IMR-90 (cell line): ENCODE measurements around the gene TRIO. TPM values are rescaled to one million over a fixed set of nuclear protein-coding genes. Genes with fewer than 3 reads are reported as not detected.

Source experiments
- ATAC-seq: fragments of 200-7000 bp; cut with Tn5 transposase; 2 replicates; pipeline ENCODE4 v1.9.1; 2020; ENCODE audit warnings: low read depth, mild to moderate bottlenecking, moderate library complexity
- BruUV-seq: library from RNA; stranded (reverse); fragments of 400-500 nt; replicated peaks from 2 replicates; lab custom pipeline; 2021; lab: Mats Ljungman, UMichigan
- CTCF ChIA-PET: fragments of 300-600 bp; formaldehyde crosslinking; extraction: SDS; loops from one replicate; lab custom pipeline; 2021; ENCODE audit warnings: antibody characterized with exemption; lab: Yijun Ruan, JAX
- POLR2A ChIA-PET: fragments of 300-600 bp; sonication (Branson Sonifier 250); formaldehyde crosslinking; loops from one replicate; lab custom pipeline; 2022; ENCODE audit warnings: antibody characterized with exemption; ENCODE audit not compliant: unreplicated experiment; lab: Charles Lee
- DNase-seq: peaks from one replicate; pipeline ENCODE4 v3.0.0; 2013
- H2AFZ ChIP-seq: replicated peaks from 2 replicates; pipeline ENCODE3; 2013; ENCODE audit warnings: low read length, mild to moderate bottlenecking; ENCODE audit not compliant: poor library complexity
- H2AK5ac ChIP-seq: 2 replicates; pipeline ENCODE4 v1.6.1; 2013; ENCODE audit warnings: low read depth, low read length, inconsistent platforms
- H2AK9ac ChIP-seq: replicated peaks from 2 replicates; pipeline ENCODE3; 2013; ENCODE audit warnings: mild to moderate bottlenecking, low read depth, low read length, moderate library complexity; ENCODE audit not compliant: poor library complexity
- H2BK120ac ChIP-seq: 2 replicates; pipeline ENCODE4 v1.6.1; 2013; ENCODE audit warnings: low read depth, low read length, inconsistent platforms
- H2BK15ac ChIP-seq: 3 replicates; pipeline ENCODE4 v1.6.1; 2013; ENCODE audit warnings: low read depth, low read length, inconsistent platforms
- H2BK20ac ChIP-seq: 2 replicates; pipeline ENCODE4 v1.6.1; 2013; ENCODE audit warnings: low read depth, mild to moderate bottlenecking, inconsistent platforms, low read length, moderate library complexity
- H2BK5ac ChIP-seq: 2 replicates; pipeline ENCODE4 v1.6.1; 2013; ENCODE audit warnings: mild to moderate bottlenecking, low read depth, low read length, inconsistent platforms; ENCODE audit not compliant: poor library complexity, severe bottlenecking
- H3K14ac ChIP-seq: replicated peaks from 2 replicates; pipeline ENCODE4 v1.6.1; 2013; ENCODE audit warnings: low read depth, low read length, inconsistent platforms
- H3K18ac ChIP-seq: 2 replicates; pipeline ENCODE4 v1.6.1; 2013; ENCODE audit warnings: low read depth, low read length, control low read depth
- H3K23ac ChIP-seq: 2 replicates; pipeline ENCODE4 v1.6.1; 2013; ENCODE audit warnings: low read depth, low read length, inconsistent platforms
- H3K27ac ChIP-seq: 2 replicates; pipeline ENCODE4 v1.5.1; 2013; ENCODE audit warnings: mild to moderate bottlenecking, control low read depth, low read length; ENCODE audit not compliant: insufficient read depth
- H3K27me3 ChIP-seq: 2 replicates; pipeline ENCODE4 v1.6.1; 2013; ENCODE audit warnings: low read length; ENCODE audit not compliant: control insufficient read depth, insufficient read depth
- H3K36me3 ChIP-seq: 2 replicates; pipeline ENCODE4 v1.6.1; 2013; ENCODE audit warnings: low read length, mixed read lengths; ENCODE audit not compliant: control insufficient read depth, insufficient read depth
- H3K4ac ChIP-seq: 2 replicates; pipeline ENCODE4 v1.6.1; 2013; ENCODE audit warnings: low read depth, low read length, inconsistent platforms
- H3K4me1 ChIP-seq: 2 replicates; pipeline ENCODE4 v1.6.1; 2013; ENCODE audit warnings: low read length, mixed read lengths; ENCODE audit not compliant: control insufficient read depth, insufficient read depth
- H3K4me2 ChIP-seq: 2 replicates; pipeline ENCODE4 v1.6.1; 2013; ENCODE audit warnings: low read depth, mild to moderate bottlenecking, control low read depth, low read length, moderate library complexity
- H3K4me3 ChIP-seq: 2 replicates; pipeline ENCODE4 v1.5.1; 2013; ENCODE audit warnings: low read depth, mild to moderate bottlenecking, control low read depth, low read length, moderate library complexity; ENCODE audit not compliant: insufficient read depth
- H3K56ac ChIP-seq: 2 replicates; pipeline ENCODE4 v1.6.1; 2013; ENCODE audit warnings: low read length, inconsistent platforms; ENCODE audit not compliant: insufficient read depth; ENCODE audit errors: extremely low read depth
- H3K79me1 ChIP-seq, 2 experiments: 2 replicates each; pipeline ENCODE4 v1.6.1; 2013; ENCODE audit warnings: low read length in 2 of 2, inconsistent platforms in 1 of 2, low read depth in 1 of 2
- H3K9ac ChIP-seq: 2 replicates; pipeline ENCODE4 v1.6.1; 2013; ENCODE audit warnings: low read depth, low read length, control low read depth
- H3K9me1 ChIP-seq: 2 replicates; pipeline ENCODE4 v1.6.1; 2013; ENCODE audit warnings: low read length, inconsistent platforms; ENCODE audit not compliant: insufficient read depth
- H3K9me3 ChIP-seq: 2 replicates; pipeline ENCODE4 v1.6.1; 2013; ENCODE audit warnings: low read length; ENCODE audit not compliant: control insufficient read depth, insufficient read depth
- H4K20me1 ChIP-seq: 2 replicates; pipeline ENCODE4 v1.6.1; 2013; ENCODE audit warnings: low read length, inconsistent platforms; ENCODE audit not compliant: insufficient read depth
- H4K5ac ChIP-seq: 2 replicates; pipeline ENCODE4 v1.6.1; 2013; ENCODE audit warnings: mild to moderate bottlenecking, low read depth, low read length, control low read depth
- H4K8ac ChIP-seq, 2 experiments: 2 replicates each; pipeline ENCODE4 v1.6.1; 2013; ENCODE audit warnings: low read depth in 2 of 2, low read length in 2 of 2, control low read depth in 1 of 2, inconsistent platforms in 1 of 2
- H4K91ac ChIP-seq: 2 replicates; pipeline ENCODE4 v1.6.1; 2013; ENCODE audit warnings: low read depth, low read length, inconsistent platforms; ENCODE audit not compliant: insufficient read depth
- BHLHE40 ChIP-seq: fragments of 150-350 bp; IDR thresholded peaks from 2 replicates; pipeline ENCODE4 v1.6.1; 2016; ENCODE audit warnings: mild to moderate bottlenecking, low read depth, low read length
- CEBPB ChIP-seq: IDR thresholded peaks from 2 replicates; pipeline ENCODE4 v1.6.1; 2012; ENCODE audit warnings: low read depth, low read length, improper control_type of control experiment
- CHD1 ChIP-seq: IDR thresholded peaks from 2 replicates; pipeline ENCODE4 v1.6.1; 2012; ENCODE audit warnings: low read depth, low read length, improper control_type of control experiment
- FOS ChIP-seq: fragments of 150-350 bp; IDR thresholded peaks from 2 replicates; pipeline ENCODE4 v1.6.1; 2016; ENCODE audit warnings: low read depth, low read length
- MAFK ChIP-seq: IDR thresholded peaks from 2 replicates; pipeline ENCODE4 v1.6.1; 2012; ENCODE audit warnings: low read depth, low read length, improper control_type of control experiment
- MAZ ChIP-seq: IDR thresholded peaks from 2 replicates; pipeline ENCODE4 v1.6.1; 2012; ENCODE audit warnings: low read depth, mild to moderate bottlenecking, low read length, improper control_type of control experiment, moderate library complexity, borderline replicate concordance
- MXI1 ChIP-seq: IDR thresholded peaks from 2 replicates; pipeline ENCODE4 v1.6.1; 2012; ENCODE audit warnings: low read depth, mild to moderate bottlenecking, low read length, moderate library complexity, borderline replicate concordance
- NFE2L2 ChIP-seq: fragments of 150-350 bp; IDR thresholded peaks from 2 replicates; pipeline ENCODE4 v1.6.1; 2016; ENCODE audit warnings: low read depth, mild to moderate bottlenecking, low read length
- POLR2A ChIP-seq: IDR thresholded peaks from 2 replicates; pipeline ENCODE4 v1.6.1; 2012; ENCODE audit warnings: mild to moderate bottlenecking, low read depth, low read length
- RAD21 ChIP-seq: IDR thresholded peaks from 2 replicates; pipeline ENCODE4 v1.6.1; 2012; ENCODE audit warnings: low read length, improper control_type of control experiment
- RCOR1 ChIP-seq: IDR thresholded peaks from 2 replicates; pipeline ENCODE4 v1.6.1; 2012; ENCODE audit warnings: mild to moderate bottlenecking, low read length, improper control_type of control experiment; ENCODE audit not compliant: insufficient replicate concordance
- RFX5 ChIP-seq: IDR thresholded peaks from 2 replicates; pipeline ENCODE4 v1.8.0; 2012; ENCODE audit warnings: low read depth, mild to moderate bottlenecking, low read length, moderate library complexity
- SMC3 ChIP-seq: fragments of 150-350 bp; IDR thresholded peaks from 2 replicates; pipeline ENCODE4 v1.6.1; 2016; ENCODE audit warnings: low read depth, mild to moderate bottlenecking, antibody characterized with exemption, low read length, moderate library complexity
- WGBS, 2 experiments: methylation state at CpG; one replicate each; pipeline versions ENCODE4 v1.1.5 to v1.1.7; 2013; ENCODE audit warnings: missing lambda C conversion rate in 2 of 2; ENCODE audit not compliant: insufficient read length in 1 of 2; ENCODE audit errors: extremely low coverage in 2 of 2; 5-methylcytosine and 5-hydroxymethylcytosine counted together
- dilution Hi-C: fragments of 300-500 bp; cut with HindIII; formaldehyde crosslinking; loops from one replicate; pipeline ENCODE4 v1.14.3; 2018; ENCODE audit warnings: low sequenced_read_pairs; ENCODE audit not compliant: unreplicated experiment
- in situ Hi-C: fragments of 300-500 bp; cut with MboI; formaldehyde crosslinking; loops from 3 replicates; pipeline ENCODE4 v1.14.3; 2019; ENCODE audit warnings: low sequenced_read_pairs, inconsistent platforms, mixed read lengths
- intact Hi-C: fragments of 100-400 bp; cut with micrococcal nuclease; formaldehyde crosslinking; loops from 2 replicates; pipeline ENCODE4 v1.10.0; 2022
- polyA plus RNA-seq, 3 experiments: library from polyadenylated mRNA; depleted of rRNA; stranded (reverse); fragments of >200 nt; gene quantifications; 2 replicates each; pipeline ENCODE4 v1.2.3, GENCODE V29; 2012; ENCODE audit warnings: low replicate concordance in 1 of 3
- total RNA-seq: library from RNA; depleted of rRNA; stranded (reverse); fragments of >200 nt; gene quantifications from 2 replicates; pipeline ENCODE4 v1.2.3, GENCODE V29; 2012
- TF ChIP-seq, protein P1 (sequence below): fragments of 150-350 bp; IDR thresholded peaks from 2 replicates; pipeline ENCODE4 v1.6.1; 2017; ENCODE audit warnings: mild to moderate bottlenecking, antibody characterized with exemption, low read length, low read depth
- TF ChIP-seq, protein P2 (sequence below): conservative IDR thresholded peaks from 2 replicates; pipeline ENCODE4 v1.5.1; 2012; ENCODE audit warnings: mild to moderate bottlenecking, low read depth, low read length, improper control_type of control experiment
- TF ChIP-seq, protein P3 (sequence below): fragments of 150-350 bp; IDR thresholded peaks from 2 replicates; pipeline ENCODE4 v1.6.1; 2016; ENCODE audit warnings: low read depth, mild to moderate bottlenecking, low read length, moderate library complexity, borderline replicate concordance

The TRIO gene
- total and polyA plus RNA-seq, 2 of the 4 experiments (the other 2 are of a cell fraction) = 206 to 522 TPM

DNA sequence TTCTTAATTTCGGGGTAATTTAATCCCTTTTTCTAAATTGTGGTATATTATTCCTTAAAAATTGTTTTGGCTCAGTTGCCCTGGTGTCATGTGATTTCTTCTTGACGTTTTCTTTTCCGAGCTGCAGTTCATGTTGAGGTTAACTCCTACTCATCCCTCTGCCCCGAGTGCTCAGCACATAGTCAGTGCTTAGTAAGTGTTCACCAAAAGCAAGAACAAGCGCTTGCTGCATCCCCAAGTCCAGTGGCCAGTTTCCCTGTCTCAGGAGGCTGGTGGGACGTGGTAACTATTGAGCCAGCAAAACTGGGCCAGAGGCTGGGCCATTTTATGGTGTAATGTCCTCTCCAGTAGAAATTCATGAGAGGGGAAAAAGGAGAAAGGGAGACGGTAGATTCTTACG is 23.3 kb downstream of the TRIO start:
- Histone ChIP-seq H2BK120ac (peak overlapping the region; percentile 78), H3K23ac (peak overlapping the region; percentile 84), H2AFZ (no peak overlapping the region), H3K27ac (peak overlapping the region; percentile 76), H4K8ac (peak overlapping the region; percentile 46 to 84), H3K4me2 (peak overlapping the region; percentile 27; the same call in 1 of the 2 replicates), H2AK5ac (peak overlapping the region; percentile 73), H3K18ac (peak overlapping the region; percentile 72), H4K20me1 (peaks cover 87% of the 10 kb centered on the region), H3K4me1 (peaks cover 34% of the 10 kb centered on the region), H4K5ac (peak overlapping the region; percentile 32; the same call in 1 of the 2 replicates), H2AK9ac (peak overlapping the region; percentile 0), H2BK20ac (peak overlapping the region; percentile 15; the same call in 1 of the 2 replicates), H3K9ac (peak overlapping the region; percentile 13; the same call in 1 of the 2 replicates), H2BK5ac (peak overlapping the region; percentile 90), H3K79me1 (peaks cover 0 to 21% of the 10 kb centered on the region in 2 experiments; a peak in 2 of 4 replicates), H3K27me3 (no peaks in the 10 kb centered on the region), H3K9me3 (peaks cover 2% of the 10 kb centered on the region; the same call in 1 of the 2 replicates), H4K91ac (peak overlapping the region; percentile 64), H3K4me3 (no peak overlapping the region), H3K14ac (peak overlapping the region; percentile 60), H3K56ac (no peak overlapping the region), H2BK15ac (peak overlapping the region; percentile 37; the same call in 1 of the 3 replicates), H3K36me3 (peaks cover 23% of the 10 kb centered on the region), H3K4ac (peak overlapping the region; percentile 61), H3K9me1 (peaks cover 30% of the 10 kb centered on the region)
- WGBS, 2 experiments = 100% methylated on average over 5 of the region's 8 CpGs; no CpG with 5 or more reads in 1 of the 2 experiments
- ChIA-PET POLR2A (no interaction called here), CTCF (no interaction called here)
- ATAC-seq (no peak), DNase-seq (no peak)
- no peak for TF ChIP-seq MAFK
- TF ChIP-seq RFX5 = no peak
- TF ChIP-seq NFE2L2 = no peak
- TF ChIP-seq MAZ = no peak
- TF ChIP-seq RAD21 = no peak
- TF ChIP-seq POLR2A = no peak
- no peak for TF ChIP-seq CEBPB
- TF ChIP-seq RCOR1 = no peak
- TF ChIP-seq, protein P1, sequence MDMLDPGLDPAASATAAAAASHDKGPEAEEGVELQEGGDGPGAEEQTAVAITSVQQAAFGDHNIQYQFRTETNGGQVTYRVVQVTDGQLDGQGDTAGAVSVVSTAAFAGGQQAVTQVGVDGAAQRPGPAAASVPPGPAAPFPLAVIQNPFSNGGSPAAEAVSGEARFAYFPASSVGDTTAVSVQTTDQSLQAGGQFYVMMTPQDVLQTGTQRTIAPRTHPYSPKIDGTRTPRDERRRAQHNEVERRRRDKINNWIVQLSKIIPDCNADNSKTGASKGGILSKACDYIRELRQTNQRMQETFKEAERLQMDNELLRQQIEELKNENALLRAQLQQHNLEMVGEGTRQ = no peak
- no peak for TF ChIP-seq BHLHE40
- TF ChIP-seq CHD1 = no peak
- TF ChIP-seq, protein P2, sequence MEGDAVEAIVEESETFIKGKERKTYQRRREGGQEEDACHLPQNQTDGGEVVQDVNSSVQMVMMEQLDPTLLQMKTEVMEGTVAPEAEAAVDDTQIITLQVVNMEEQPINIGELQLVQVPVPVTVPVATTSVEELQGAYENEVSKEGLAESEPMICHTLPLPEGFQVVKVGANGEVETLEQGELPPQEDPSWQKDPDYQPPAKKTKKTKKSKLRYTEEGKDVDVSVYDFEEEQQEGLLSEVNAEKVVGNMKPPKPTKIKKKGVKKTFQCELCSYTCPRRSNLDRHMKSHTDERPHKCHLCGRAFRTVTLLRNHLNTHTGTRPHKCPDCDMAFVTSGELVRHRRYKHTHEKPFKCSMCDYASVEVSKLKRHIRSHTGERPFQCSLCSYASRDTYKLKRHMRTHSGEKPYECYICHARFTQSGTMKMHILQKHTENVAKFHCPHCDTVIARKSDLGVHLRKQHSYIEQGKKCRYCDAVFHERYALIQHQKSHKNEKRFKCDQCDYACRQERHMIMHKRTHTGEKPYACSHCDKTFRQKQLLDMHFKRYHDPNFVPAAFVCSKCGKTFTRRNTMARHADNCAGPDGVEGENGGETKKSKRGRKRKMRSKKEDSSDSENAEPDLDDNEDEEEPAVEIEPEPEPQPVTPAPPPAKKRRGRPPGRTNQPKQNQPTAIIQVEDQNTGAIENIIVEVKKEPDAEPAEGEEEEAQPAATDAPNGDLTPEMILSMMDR = no peak
- TF ChIP-seq MXI1 = no peak
- TF ChIP-seq SMC3 = no peak
- TF ChIP-seq FOS = no peak
- TF ChIP-seq, protein P3, sequence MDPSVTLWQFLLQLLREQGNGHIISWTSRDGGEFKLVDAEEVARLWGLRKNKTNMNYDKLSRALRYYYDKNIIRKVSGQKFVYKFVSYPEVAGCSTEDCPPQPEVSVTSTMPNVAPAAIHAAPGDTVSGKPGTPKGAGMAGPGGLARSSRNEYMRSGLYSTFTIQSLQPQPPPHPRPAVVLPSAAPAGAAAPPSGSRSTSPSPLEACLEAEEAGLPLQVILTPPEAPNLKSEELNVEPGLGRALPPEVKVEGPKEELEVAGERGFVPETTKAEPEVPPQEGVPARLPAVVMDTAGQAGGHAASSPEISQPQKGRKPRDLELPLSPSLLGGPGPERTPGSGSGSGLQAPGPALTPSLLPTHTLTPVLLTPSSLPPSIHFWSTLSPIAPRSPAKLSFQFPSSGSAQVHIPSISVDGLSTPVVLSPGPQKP = no peak
- no TSS peak for BruUV-seq
- dilution Hi-C loops (no loop called here), intact Hi-C loops (no loop called here), in situ Hi-C loops (no loop called here)
